Aorta (tissue), 5 donors: ENCODE data around the gene ZFHX3. TPM values are rescaled to one million over a fixed set of nuclear protein-coding genes. Genes with fewer than 3 reads are reported as not detected.

Experiments
- ATAC-seq: fragments of 200-7000 bp; cut with Tn5 transposase; one replicate; pipeline ENCODE4 v1.9.1; 2022; ENCODE audit warnings: moderate library complexity; ENCODE audit not compliant: low FRiP score
- DNase-seq, 2 donors: peaks; one replicate each; pipeline ENCODE4 v3.0.0-alpha.2; 2020
- H3K27ac ChIP-seq, 2 donors: one replicate each; pipeline ENCODE4 v1.5.1; 2013; ENCODE audit warnings: low read length in 2 of 2, mild to moderate bottlenecking in 2 of 2, moderate library complexity in 2 of 2, control low read depth in 1 of 2, inconsistent platforms in 1 of 2, low read depth in 1 of 2
- H3K27me3 ChIP-seq, 2 donors: one replicate each; pipeline ENCODE4 v1.6.1; 2013; ENCODE audit warnings: control low read depth in 1 of 2, low read length in 1 of 2, mild to moderate bottlenecking in 1 of 2, moderate library complexity in 1 of 2; ENCODE audit not compliant: insufficient read depth in 2 of 2, control insufficient read depth in 1 of 2
- H3K36me3 ChIP-seq, 2 donors: one replicate each; pipeline ENCODE4 v1.6.1; 2013; ENCODE audit warnings: control low read depth in 1 of 2, low read length in 1 of 2, mild to moderate bottlenecking in 1 of 2; ENCODE audit not compliant: insufficient read depth in 2 of 2, control insufficient read depth in 1 of 2
- H3K4me1 ChIP-seq, 2 donors: one replicate each; pipeline ENCODE4 v1.6.1; 2013; ENCODE audit warnings: low read length in 2 of 2, control low read depth in 1 of 2, mild to moderate bottlenecking in 1 of 2, moderate library complexity in 1 of 2; ENCODE audit not compliant: insufficient read depth in 2 of 2, control insufficient read depth in 1 of 2
- H3K4me3 ChIP-seq, 2 donors: one replicate each; pipeline ENCODE4 v1.5.1; 2013; ENCODE audit warnings: low read length in 2 of 2, control low read depth in 1 of 2, mild to moderate bottlenecking in 1 of 2
- H3K9me3 ChIP-seq: one replicate; pipeline ENCODE4 v1.6.1; 2013; ENCODE audit warnings: mild to moderate bottlenecking, low read length; ENCODE audit not compliant: control insufficient read depth
- WGBS, 2 donors: extraction: QIAGEN DNeasy Blood & Tissue Kit; methylation state at CpG; one replicate each; pipeline ENCODE4 v1.1.7; 2013; 5-methylcytosine and 5-hydroxymethylcytosine counted together
- intact Hi-C, 2 donors: fragments of 100-400 bp; cut with DNase I; formaldehyde crosslinking; loops; one replicate each; pipeline versions ENCODE4 v1.14.2 to v1.15.0; 2022
- polyA plus RNA-seq, 2 donors: library from polyadenylated mRNA; stranded (reverse); fragments of 200-250 nt; gene quantifications; one replicate each; pipeline ENCODE4 v1.2.3, GENCODE V29; 2013
- total RNA-seq, 2 donors: library from RNA; stranded (reverse); fragmentation: NEBNext Ultra II Directional; extraction: Animal tissue kit (Norgen Biotek cat#: 25700); gene quantifications; one replicate each; pipeline ENCODE4 v1.2.1, GENCODE V29; 2021
- donor health status: healthy with polysubstance abuse.
- donor health status: Bipolar disorder and iron deficiency.
- donor health status: DM: no; HTN: no; CAD: no.
- donor health status: DM: no; HTN: no; CAD: no.
- donor health status: DM: yes; HTN: yes; CAD: no.

ZFHX3 gene
- total and polyA plus RNA-seq, 4 donors = 4.3 to 96.9 (median 37.7) TPM

DNA sequence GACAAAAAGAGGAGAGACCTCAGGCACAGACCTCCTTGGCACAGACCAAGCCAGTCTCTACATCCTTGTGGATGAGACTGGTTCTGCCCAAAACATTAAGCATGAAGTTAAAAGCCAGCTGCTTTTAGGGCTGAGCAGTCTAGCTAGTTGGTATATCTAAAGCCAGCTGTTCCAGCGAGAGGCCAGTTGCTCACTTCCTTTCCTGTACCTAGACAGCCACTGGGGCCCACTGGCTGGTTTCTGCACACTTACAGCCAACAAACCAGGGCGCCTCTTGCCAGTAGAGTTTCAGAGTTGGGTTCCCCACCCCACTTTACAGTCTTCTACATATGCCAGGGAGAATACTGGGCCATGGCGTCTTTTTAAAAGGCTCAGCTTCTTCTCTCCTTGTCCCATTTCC is 242.4 kb downstream of the ZFHX3 start:
- H3K36me3 ChIP-seq = peaks cover 3% of the 10 kb centered on the region in 2 donors
- ATAC-seq (no peak), DNase-seq (no peak)
- no peak overlapping the region for H3K27ac ChIP-seq
- H3K27me3 ChIP-seq = no peaks in the 10 kb centered on the region
- no peak overlapping the region for H3K4me3 ChIP-seq
- 85 to 88% methylated on average over 3 of the region's 3 CpGs for WGBS, 2 donors
- H3K4me1 ChIP-seq = no peaks in the 10 kb centered on the region
- H3K9me3 ChIP-seq = no peaks in the 10 kb centered on the region
- intact Hi-C loops = no loop called here

- ATAC-seq (no peak), DNase-seq (no peak)
- no peak overlapping the region for H3K4me3 ChIP-seq
- intact Hi-C loops = no loop called here
- WGBS, 2 donors = 35 to 37% methylated on average over 10 of the region's 10 CpGs
- no peaks in the 10 kb centered on the region for H3K9me3 ChIP-seq
- H3K4me1 ChIP-seq = no peaks in the 10 kb centered on the region
- H3K36me3 ChIP-seq = peaks cover 0 to 7% of the 10 kb centered on the region in 2 donors
- no peak overlapping the region for H3K27ac ChIP-seq
- H3K27me3 ChIP-seq = no peaks in the 10 kb centered on the region
Measured at GRCh38 chr16:72800524-72801161, 247.3 kb downstream of the ZFHX3 start.

- Histone ChIP-seq H3K27ac (no peak overlapping the region), H3K9me3 (no peaks in the 10 kb centered on the region), H3K4me1 (no peaks in the 10 kb centered on the region), H3K4me3 (no peak overlapping the region), H3K36me3 (peaks cover 3 to 9% of the 10 kb centered on the region in 2 donors), H3K27me3 (no peaks in the 10 kb centered on the region)
- DNase-seq = no peak
- intact Hi-C loops = no loop called here
- no peak for ATAC-seq
- WGBS, 2 donors = 87 to 90% methylated on average over 7 of the region's 7 CpGs
Measured at GRCh38 chr16:72798264-72798663, 249.7 kb downstream of the ZFHX3 start.

DNA sequence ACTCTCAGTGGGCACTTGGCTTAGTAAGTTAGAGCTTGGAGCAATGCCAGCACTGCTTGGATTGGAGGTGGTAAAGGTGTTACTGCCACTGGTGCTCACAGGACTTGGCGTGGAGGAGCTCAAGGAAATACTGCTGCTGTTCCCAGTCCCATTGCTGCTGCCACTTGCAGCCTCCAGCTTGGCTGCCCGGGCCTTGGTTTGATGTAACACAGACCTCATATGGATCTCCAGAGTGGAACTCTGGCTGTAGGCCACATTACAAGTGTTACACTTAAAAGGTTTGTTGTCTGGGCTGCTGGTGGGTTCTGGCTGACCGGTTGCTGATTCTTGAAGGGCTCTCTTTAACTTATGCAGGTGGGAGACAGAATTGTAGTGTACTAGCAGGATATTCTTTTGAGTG is 250.3 kb downstream of the ZFHX3 start:
- WGBS, 2 donors = 31 to 32% methylated on average over 3 of the region's 3 CpGs
- no peaks in the 10 kb centered on the region for H3K27me3 ChIP-seq
- intact Hi-C loops = no loop called here
- H3K4me3 ChIP-seq = no peak overlapping the region
- H3K27ac ChIP-seq = no peak overlapping the region
- ATAC-seq (no peak), DNase-seq (no peak)
- H3K36me3 ChIP-seq = peaks cover 3 to 9% of the 10 kb centered on the region in 2 donors
- H3K4me1 ChIP-seq = no peaks in the 10 kb centered on the region
- no peaks in the 10 kb centered on the region for H3K9me3 ChIP-seq

DNA sequence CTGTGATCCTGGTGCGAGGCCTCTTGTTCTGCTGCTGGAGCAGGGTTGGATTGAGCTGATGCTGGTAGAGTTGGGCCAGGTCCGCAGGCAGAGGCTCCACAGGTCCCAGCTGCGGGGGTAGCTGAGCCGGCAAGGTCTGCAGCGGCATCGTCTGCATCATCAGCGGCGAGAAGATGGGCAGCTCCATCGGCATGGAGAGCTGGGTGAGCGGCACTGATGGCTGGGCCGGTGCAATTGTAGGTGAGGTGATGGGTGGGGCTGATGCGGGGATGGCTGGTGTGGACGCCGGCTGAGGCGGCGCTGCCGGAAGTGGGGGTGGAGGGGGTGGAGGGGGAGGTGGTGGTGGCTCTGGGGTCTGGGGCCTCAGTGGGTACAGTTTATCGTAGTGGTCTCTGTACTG is 251.7 kb downstream of the ZFHX3 start:
- ATAC-seq = no peak
- H3K27me3 ChIP-seq = no peaks in the 10 kb centered on the region
- no peak overlapping the region for H3K4me3 ChIP-seq
- no peak for DNase-seq
- no peaks in the 10 kb centered on the region for H3K9me3 ChIP-seq
- WGBS, 2 donors = 97 to 98% methylated on average over 18 of the region's 18 CpGs
- intact Hi-C loops = no loop called here
- H3K27ac ChIP-seq = no peak overlapping the region
- H3K36me3 ChIP-seq = peaks cover 3 to 9% of the 10 kb centered on the region in 2 donors
- H3K4me1 ChIP-seq = no peaks in the 10 kb centered on the region

- WGBS, 2 donors = 90 to 93% methylated on average over 9 of the region's 9 CpGs
- DNase-seq (no peak), ATAC-seq (no peak)
- no peak overlapping the region for H3K4me3 ChIP-seq
- no peaks in the 10 kb centered on the region for H3K27me3 ChIP-seq
- H3K36me3 ChIP-seq = peaks cover 3 to 9% of the 10 kb centered on the region in 2 donors
- intact Hi-C loops = no loop called here
- no peak overlapping the region for H3K27ac ChIP-seq
- no peaks in the 10 kb centered on the region for H3K4me1 ChIP-seq
- H3K9me3 ChIP-seq = no peaks in the 10 kb centered on the region
Measured at GRCh38 chr16:72794986-72795385, 252.9 kb downstream of the ZFHX3 start.

- Histone ChIP-seq H3K36me3 (peaks cover 3 to 9% of the 10 kb centered on the region in 2 donors), H3K27ac (no peak overlapping the region), H3K9me3 (no peaks in the 10 kb centered on the region), H3K27me3 (no peaks in the 10 kb centered on the region), H3K4me3 (no peak overlapping the region), H3K4me1 (no peaks in the 10 kb centered on the region)
- ATAC-seq (no peak), DNase-seq (no peak)
- 89% methylated on average over 13 of the region's 13 CpGs for WGBS, 2 donors
- intact Hi-C loops = no loop called here
Measured at GRCh38 chr16:72794319-72794718, 253.6 kb downstream of the ZFHX3 start.

DNA sequence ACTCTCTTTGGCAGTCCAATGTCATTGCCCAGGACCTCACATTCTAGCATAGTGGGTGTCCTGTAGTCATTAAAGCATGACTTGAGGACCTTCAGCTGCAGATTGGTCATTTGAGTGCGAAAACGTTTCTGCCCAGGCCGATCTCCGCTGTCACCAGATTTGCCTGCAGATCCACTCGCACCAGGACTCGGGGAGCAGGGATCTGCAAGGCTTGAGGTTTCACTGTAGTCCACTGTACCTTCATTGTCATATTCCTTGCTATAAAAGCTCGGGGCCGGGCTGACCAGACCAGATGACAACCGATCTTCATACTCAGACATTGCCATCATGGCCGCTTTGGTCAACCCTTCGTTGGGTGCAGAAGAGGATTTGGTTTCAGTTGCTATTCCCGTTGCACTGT is 254.2 kb downstream of the ZFHX3 start:
- H3K4me3 ChIP-seq = no peak overlapping the region
- H3K4me1 ChIP-seq = no peaks in the 10 kb centered on the region
- no peak overlapping the region for H3K27ac ChIP-seq
- H3K36me3 ChIP-seq = peaks cover 3 to 9% of the 10 kb centered on the region in 2 donors
- intact Hi-C loops = no loop called here
- H3K9me3 ChIP-seq = no peaks in the 10 kb centered on the region
- ATAC-seq = no peak
- H3K27me3 ChIP-seq = no peaks in the 10 kb centered on the region
- WGBS, 2 donors = 95 to 96% methylated on average over 12 of the region's 12 CpGs
- DNase-seq = no peak

DNA sequence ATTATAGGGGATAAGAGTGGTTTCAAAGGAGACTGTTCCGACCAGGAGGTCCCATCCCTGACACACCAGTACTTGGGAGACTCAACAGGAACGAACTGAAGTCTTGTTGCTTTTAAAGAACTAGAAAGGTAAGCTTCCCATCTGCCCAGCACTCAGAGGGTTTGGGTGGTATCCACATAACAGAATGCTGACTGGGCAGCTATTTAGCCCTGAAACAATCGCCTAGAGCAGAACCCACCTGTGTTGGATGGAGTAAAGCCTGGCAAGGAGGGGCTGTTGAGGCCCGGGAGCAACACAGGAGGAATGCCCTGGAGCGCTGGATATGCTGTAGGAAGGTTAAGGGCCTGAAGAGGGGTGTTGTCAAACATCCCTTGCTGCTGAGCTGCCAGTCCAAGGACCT is 254.9 kb downstream of the ZFHX3 start:
- ATAC-seq (no peak), DNase-seq (no peak)
- no peak overlapping the region for H3K27ac ChIP-seq
- H3K36me3 ChIP-seq = peaks cover 3 to 6% of the 10 kb centered on the region in 2 donors
- no peaks in the 10 kb centered on the region for H3K4me1 ChIP-seq
- no peak overlapping the region for H3K4me3 ChIP-seq
- H3K27me3 ChIP-seq = no peaks in the 10 kb centered on the region
- intact Hi-C loops = no loop called here
- 94 to 95% methylated on average over 5 of the region's 5 CpGs for WGBS, 2 donors
- H3K9me3 ChIP-seq = no peaks in the 10 kb centered on the region
